ENCODE measurements around the gene SEMA6C.

Gene SEMA6C

DNA sequence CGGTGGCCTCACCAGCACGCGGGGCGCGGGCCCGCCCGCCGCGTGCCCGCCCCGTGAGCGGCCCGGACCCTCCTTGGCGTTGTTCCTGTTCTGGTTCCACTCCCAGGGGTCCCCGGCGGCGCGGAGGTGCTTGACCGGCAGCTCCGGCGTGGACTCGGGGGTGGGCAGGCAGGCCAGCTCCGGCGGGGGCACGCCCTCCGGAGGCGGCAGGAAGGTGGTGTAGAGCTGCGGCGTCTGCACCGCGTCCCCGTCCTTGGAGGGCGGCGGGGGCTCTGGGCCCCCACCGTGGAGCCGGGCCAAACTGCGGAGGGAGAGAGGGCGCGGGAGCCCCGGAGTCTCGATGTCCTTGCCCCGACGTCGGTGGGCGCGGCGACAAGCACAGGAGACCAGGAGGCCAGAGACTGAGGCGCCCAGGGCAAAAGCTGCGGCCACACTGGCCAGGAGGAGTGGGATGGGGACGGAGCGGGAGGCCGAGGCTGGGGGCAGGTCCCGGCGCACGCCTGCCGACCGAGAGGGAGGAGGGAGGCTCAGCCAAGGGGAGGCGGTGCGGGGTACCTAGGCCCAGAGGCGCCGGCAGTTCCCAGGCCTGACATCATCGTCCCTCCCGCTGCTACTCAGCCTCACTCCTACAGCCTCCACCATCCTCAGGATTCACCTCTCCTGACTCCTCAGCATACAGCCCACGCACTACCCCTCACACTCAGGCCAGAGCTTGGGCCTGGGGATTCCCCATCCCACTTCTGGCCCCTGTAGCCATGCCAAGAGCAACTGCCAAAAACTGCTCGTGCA lies 13.2 kb downstream of the SEMA6C start:
- DNase-seq (no peak), ATAC-seq (ENCODE audit: insufficient read depth, low read depth) (no peak)
- no peak overlapping the region for H2AFZ ChIP-seq (ENCODE audit: low read depth, low read length)
- H3K4me2 ChIP-seq (ENCODE audit: insufficient read depth, low read length): no peak overlapping the region
- H3K9me3 ChIP-seq (ENCODE audit: insufficient read depth, low read length, severe bottlenecking): no peaks in the 10 kb centered on the region
- no peaks in the 10 kb centered on the region for H4K20me1 ChIP-seq (ENCODE audit: insufficient read depth, low read length)
- H3K79me2 ChIP-seq (ENCODE audit: insufficient read depth, low read length): no peaks in the 10 kb centered on the region
- H3K9ac ChIP-seq (ENCODE audit: low read depth, low read length): no peak overlapping the region
- H3K4me3 ChIP-seq (ENCODE audit: low read depth in 1 of 2, low read length in 2 of 2): no peak overlapping the region
- no peaks in the 10 kb centered on the region for H3K27me3 ChIP-seq (ENCODE audit: insufficient read depth, low read length, poor library complexity)
- H3K4me1 ChIP-seq (ENCODE audit: insufficient read depth, low read length): no peaks in the 10 kb centered on the region
- H3K36me3 ChIP-seq (ENCODE audit: insufficient read depth, low read length): no peaks in the 10 kb centered on the region
- TF ChIP-seq CTCF (IDR thresholded peaks at IDR 0.05; ENCODE audit: borderline replicate concordance, extremely low read depth, low read length, poor library complexity, severe bottlenecking) (no peak), EZH2 (IDR thresholded peaks at IDR 0.05; ENCODE audit: borderline replicate concordance, low read depth, low read length, severe bottlenecking) (no peak)
- no peak overlapping the region for H3K27ac ChIP-seq (ENCODE audit: low read length)

DNA sequence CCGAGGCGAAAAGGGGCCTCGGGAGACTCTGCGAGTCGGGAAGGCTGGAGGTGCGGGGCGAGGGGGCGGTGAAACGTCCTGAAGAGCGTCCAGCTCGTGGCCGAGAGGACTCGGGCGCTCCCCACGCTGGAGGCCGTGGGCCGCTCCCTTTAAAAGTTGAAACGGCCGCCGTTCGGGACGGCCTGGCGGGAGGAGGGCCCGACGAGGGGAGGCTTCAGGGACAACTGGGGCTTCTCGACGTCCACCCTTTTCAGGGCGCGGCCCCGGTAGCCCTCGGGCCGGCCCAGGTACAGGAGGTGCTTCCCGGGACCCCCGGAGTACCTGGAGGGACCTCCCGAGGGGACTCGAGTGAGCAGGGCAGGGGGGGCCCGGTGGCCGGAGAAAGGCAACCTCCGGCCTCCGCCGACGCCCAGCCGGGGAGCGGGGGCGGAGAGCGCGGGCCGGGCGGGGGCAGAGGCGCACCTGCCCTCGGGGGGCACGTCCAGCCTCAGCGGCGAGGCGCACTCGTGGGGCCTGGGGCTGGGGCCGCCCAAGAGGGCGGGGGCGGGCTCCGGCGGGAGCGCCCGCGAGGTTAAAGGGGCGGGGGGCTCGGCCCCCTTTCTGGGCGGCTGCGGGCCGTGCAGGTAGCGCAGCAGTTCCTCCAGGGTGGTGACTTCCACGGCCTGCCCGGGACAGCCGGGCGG lies 14.0 kb downstream of the SEMA6C start:
- H3K4me3 ChIP-seq (ENCODE audit: low read depth in 1 of 2, low read length in 2 of 2): no peak overlapping the region
- no peak overlapping the region for H3K9ac ChIP-seq (ENCODE audit: low read depth, low read length)
- H2AFZ ChIP-seq (ENCODE audit: low read depth, low read length): no peak overlapping the region
- no peaks in the 10 kb centered on the region for H3K27me3 ChIP-seq (ENCODE audit: insufficient read depth, low read length, poor library complexity)
- no peaks in the 10 kb centered on the region for H3K36me3 ChIP-seq (ENCODE audit: insufficient read depth, low read length)
- H3K9me3 ChIP-seq (ENCODE audit: insufficient read depth, low read length, severe bottlenecking): no peaks in the 10 kb centered on the region
- H3K27ac ChIP-seq (ENCODE audit: low read length): no peak overlapping the region
- H3K4me2 ChIP-seq (ENCODE audit: insufficient read depth, low read length): no peak overlapping the region
- no peaks in the 10 kb centered on the region for H4K20me1 ChIP-seq (ENCODE audit: insufficient read depth, low read length)
- no peak for TF ChIP-seq EZH2 (IDR thresholded peaks at IDR 0.05; ENCODE audit: borderline replicate concordance, low read depth, low read length, severe bottlenecking)
- TF ChIP-seq CTCF (IDR thresholded peaks at IDR 0.05; ENCODE audit: borderline replicate concordance, extremely low read depth, low read length, poor library complexity, severe bottlenecking): no peak
- no peaks in the 10 kb centered on the region for H3K79me2 ChIP-seq (ENCODE audit: insufficient read depth, low read length)
- no peak for DNase-seq
- no peaks in the 10 kb centered on the region for H3K4me1 ChIP-seq (ENCODE audit: insufficient read depth, low read length)
- no peak for ATAC-seq (ENCODE audit: insufficient read depth, low read depth)

- Histone ChIP-seq H3K4me3 (ENCODE audit: low read depth in 1 of 2, low read length in 2 of 2) (no peak overlapping the region), H2AFZ (ENCODE audit: low read depth, low read length) (no peak overlapping the region), H3K27ac (ENCODE audit: low read length) (no peak overlapping the region), H3K79me2 (ENCODE audit: insufficient read depth, low read length) (no peaks in the 10 kb centered on the region), H3K36me3 (ENCODE audit: insufficient read depth, low read length) (no peaks in the 10 kb centered on the region), H4K20me1 (ENCODE audit: insufficient read depth, low read length) (no peaks in the 10 kb centered on the region), H3K4me2 (ENCODE audit: insufficient read depth, low read length) (no peak overlapping the region), H3K4me1 (ENCODE audit: insufficient read depth, low read length) (no peaks in the 10 kb centered on the region), H3K9ac (ENCODE audit: low read depth, low read length) (no peak overlapping the region), H3K9me3 (ENCODE audit: insufficient read depth, low read length, severe bottlenecking) (no peaks in the 10 kb centered on the region), H3K27me3 (ENCODE audit: insufficient read depth, low read length, poor library complexity) (no peaks in the 10 kb centered on the region)
- TF ChIP-seq EZH2 (IDR thresholded peaks at IDR 0.05; ENCODE audit: borderline replicate concordance, low read depth, low read length, severe bottlenecking): no peak
- no peak for TF ChIP-seq CTCF (IDR thresholded peaks at IDR 0.05; ENCODE audit: borderline replicate concordance, extremely low read depth, low read length, poor library complexity, severe bottlenecking)
- ATAC-seq (ENCODE audit: insufficient read depth, low read depth): no peak
- DNase-seq: no peak
These were observed 14.6 kb downstream of the SEMA6C start for GRCh38 chr1:151131701-151132334.

Measured in DND-41 (cell line).